Large intestine (tissue), 3 donors: ENCODE results near the gene NR0B1. TPM values are rescaled to one million over a fixed set of nuclear protein-coding genes. Genes with fewer than 3 reads are reported as not detected.

Experiments
- DNase-seq, 2 donors: peaks; one replicate each; pipeline versions ENCODE4 v3.0.0 to v3.0.0-alpha.2; 2013
- H3K27ac ChIP-seq: one replicate; pipeline ENCODE4 v1.5.1; 2013; ENCODE audit warnings: low read length
- H3K27me3 ChIP-seq: 2 replicates; pipeline ENCODE4 v1.6.1; 2013; ENCODE audit warnings: low read length; ENCODE audit not compliant: control insufficient read depth, insufficient read depth
- H3K36me3 ChIP-seq: 2 replicates; pipeline ENCODE4 v1.6.1; 2013; ENCODE audit warnings: low read length; ENCODE audit not compliant: control insufficient read depth, insufficient read depth
- H3K4me1 ChIP-seq: one replicate; pipeline ENCODE4 v1.6.1; 2013; ENCODE audit warnings: low read length; ENCODE audit not compliant: control insufficient read depth, insufficient read depth
- H3K4me3 ChIP-seq: one replicate; pipeline ENCODE4 v1.5.1; 2013; ENCODE audit warnings: low read length
- H3K9me3 ChIP-seq: one replicate; pipeline ENCODE4 v1.6.1; 2013; ENCODE audit warnings: mild to moderate bottlenecking, low read depth, low read length, moderate library complexity; ENCODE audit not compliant: control insufficient read depth
- WGBS: methylation state at CpG from one replicate; pipeline ENCODE4 v1.1.5; 2013; ENCODE audit warnings: low lambda C conversion rate; ENCODE audit not compliant: insufficient coverage; 5-methylcytosine and 5-hydroxymethylcytosine counted together
- polyA plus RNA-seq: library from polyadenylated mRNA; unstranded; fragments of 120-200 nt; gene quantifications from one replicate; pipeline ENCODE4 v1.2.1, GENCODE V29; 2013

NR0B1 gene
- polyA plus RNA-seq, 1 donor: 0.21 TPM

DNA sequence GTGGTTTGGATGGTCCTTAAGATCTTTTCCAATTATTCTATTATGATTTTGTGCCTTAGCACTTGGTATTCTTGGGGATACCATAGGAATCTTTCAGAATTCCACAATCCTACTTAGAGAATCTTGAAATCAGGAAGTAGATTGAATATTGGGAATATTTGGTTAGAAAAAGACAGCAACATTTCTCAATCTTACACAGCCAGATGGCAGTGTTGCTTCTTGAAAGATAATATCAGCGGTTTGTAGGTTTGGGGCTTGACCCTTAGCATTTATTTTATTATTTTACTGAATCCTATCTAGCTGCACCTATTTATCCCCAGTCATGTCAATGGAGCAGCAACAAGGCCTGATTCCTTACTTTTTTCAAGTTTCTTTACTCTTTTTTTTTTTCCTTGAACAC is 33.7 kb downstream of the NR0B1 start:
- no peak overlapping the region for H3K4me3 ChIP-seq
- no peak for DNase-seq
- no peak overlapping the region for H3K27ac ChIP-seq
- no peaks in the 10 kb centered on the region for H3K9me3 ChIP-seq
- no peaks in the 10 kb centered on the region for H3K4me1 ChIP-seq
- H3K27me3 ChIP-seq: no peaks in the 10 kb centered on the region
- WGBS: no CpG with 5 or more reads among the region's 1 CpG
- no peaks in the 10 kb centered on the region for H3K36me3 ChIP-seq

DNA sequence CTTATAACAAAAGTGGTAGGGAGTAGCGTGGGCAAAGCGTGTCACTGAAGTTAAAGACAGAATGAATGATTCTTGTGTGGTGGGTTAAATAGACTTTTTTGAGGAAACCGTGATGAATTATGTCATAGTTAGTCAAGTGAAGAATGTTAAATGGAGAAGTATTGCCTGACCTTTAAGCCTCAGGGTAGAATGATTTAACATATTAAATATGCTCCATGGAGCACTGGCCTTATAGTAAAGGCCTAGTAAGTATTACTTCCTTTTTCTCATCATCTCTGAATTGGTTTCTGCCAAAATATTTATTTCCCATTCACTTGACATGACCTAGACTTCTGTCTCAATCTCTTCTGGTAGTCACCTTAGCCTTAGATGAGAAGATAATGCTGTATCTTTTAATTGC is 38.6 kb downstream of the NR0B1 start:
- Histone ChIP-seq H3K36me3 (no peaks in the 10 kb centered on the region), H3K27me3 (no peaks in the 10 kb centered on the region), H3K27ac (no peak overlapping the region), H3K4me1 (no peaks in the 10 kb centered on the region), H3K9me3 (no peaks in the 10 kb centered on the region), H3K4me3 (no peak overlapping the region)
- no CpG with 5 or more reads among the region's 3 CpGs for WGBS
- DNase-seq: no peak

DNA sequence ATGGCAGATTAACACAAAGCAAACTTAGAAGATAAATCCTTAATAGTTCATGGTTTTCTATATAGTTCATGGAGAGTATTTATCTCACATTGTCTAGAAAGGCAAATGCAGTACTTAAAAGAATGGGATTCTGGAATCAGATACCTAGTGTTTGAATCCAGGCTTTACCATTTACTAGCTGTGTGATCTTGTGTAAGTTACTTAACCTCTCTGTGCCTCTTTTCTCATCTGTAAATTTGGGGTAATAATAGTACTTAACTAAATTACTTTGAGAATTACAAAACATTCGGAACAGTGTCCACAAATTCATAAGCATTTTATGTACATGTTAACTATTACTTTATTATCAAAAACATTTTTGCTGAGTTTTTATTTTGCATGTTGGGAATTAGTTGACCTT is 46.4 kb downstream of the NR0B1 start:
- H3K27ac ChIP-seq: no peak overlapping the region
- no peak overlapping the region for H3K4me3 ChIP-seq
- H3K4me1 ChIP-seq: no peaks in the 10 kb centered on the region
- WGBS: no CpG with 5 or more reads among the region's 1 CpG
- no peaks in the 10 kb centered on the region for H3K9me3 ChIP-seq
- H3K36me3 ChIP-seq: no peaks in the 10 kb centered on the region
- no peak for DNase-seq
- no peaks in the 10 kb centered on the region for H3K27me3 ChIP-seq

DNA sequence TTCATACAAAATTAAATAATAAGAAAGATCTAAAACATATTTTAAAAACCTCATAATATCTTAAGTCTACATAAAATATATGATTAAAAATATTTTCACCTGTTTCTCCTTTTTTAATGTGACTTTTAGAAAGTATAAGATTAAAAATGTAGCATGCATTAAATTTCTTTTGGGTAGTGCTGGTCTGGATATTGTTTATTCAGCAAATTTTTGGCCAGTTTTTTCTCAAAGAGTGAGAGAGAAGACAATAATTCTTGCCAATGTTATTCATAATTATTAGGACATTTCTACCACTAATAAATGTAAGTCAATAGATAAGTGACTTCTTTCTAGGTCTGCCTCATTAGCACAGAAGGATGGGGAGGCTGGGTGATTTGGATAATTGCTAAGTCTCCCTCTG is 48.2 kb downstream of the NR0B1 start:
- no peak for DNase-seq
- H3K36me3 ChIP-seq: no peaks in the 10 kb centered on the region
- no peaks in the 10 kb centered on the region for H3K9me3 ChIP-seq
- no peaks in the 10 kb centered on the region for H3K4me1 ChIP-seq
- no peak overlapping the region for H3K4me3 ChIP-seq
- H3K27me3 ChIP-seq: no peaks in the 10 kb centered on the region
- H3K27ac ChIP-seq: no peak overlapping the region

DNA sequence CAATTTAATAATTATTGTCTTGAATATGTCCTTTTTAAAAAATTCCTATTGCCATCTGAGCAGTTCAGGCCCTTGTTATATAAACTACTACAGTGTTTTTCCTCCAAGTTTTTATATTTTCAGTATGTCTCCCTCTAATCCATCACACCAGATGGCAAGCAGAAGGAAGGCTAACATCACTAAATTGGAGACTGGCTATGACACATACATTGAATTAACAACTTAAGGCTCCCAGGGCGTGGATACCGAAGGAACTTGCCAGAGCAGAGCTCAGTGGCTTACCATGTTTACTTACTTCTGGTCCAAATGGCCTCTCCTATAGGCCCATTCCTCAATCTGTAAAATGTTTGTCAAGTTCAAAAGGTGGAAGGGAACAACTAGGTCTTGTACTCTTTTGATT is 49.3 kb downstream of the NR0B1 start:
- Histone ChIP-seq H3K4me3 (no peak overlapping the region), H3K9me3 (no peaks in the 10 kb centered on the region), H3K27ac (no peak overlapping the region), H3K4me1 (no peaks in the 10 kb centered on the region), H3K27me3 (no peaks in the 10 kb centered on the region), H3K36me3 (no peaks in the 10 kb centered on the region)
- no peak for DNase-seq
- WGBS: no CpG with 5 or more reads among the region's 2 CpGs

Other genes starting within 250 kb of the NR0B1 start
- gene MAGEB2, start 93.8 kb downstream of the NR0B1 start, polyA plus RNA-seq: not detected
- not detected for gene MAGEB3, start 78.7 kb downstream of the NR0B1 start, polyA plus RNA-seq
- gene MAGEB4, start 67.4 kb downstream of the NR0B1 start, polyA plus RNA-seq: not detected
- gene MAGEB1, start 62.2 kb downstream of the NR0B1 start, polyA plus RNA-seq: not detected